WTC11 (cell line): ENCODE data around the gene CAV1. TPM values are rescaled to one million over a fixed set of nuclear protein-coding genes. Genes with fewer than 3 reads are reported as not detected.

Experiments
- ATAC-seq: fragments of 200-7000 bp; cut with Tn5 transposase; 2 replicates; pipeline ENCODE4 v1.10.0; 2021; ENCODE audit warnings: mild to moderate bottlenecking, moderate library complexity
- CTCF ChIA-PET: fragments of 300-600 bp; sonication (Branson Sonifier 250); formaldehyde crosslinking; loops from one replicate; lab custom pipeline; 2021; ENCODE audit warnings: antibody characterized with exemption; lab: Charles Lee
- POLR2A ChIA-PET: fragments of 350-600 bp; sonication (Branson Sonifier 250); formaldehyde crosslinking; loops from one replicate; lab custom pipeline; 2021; ENCODE audit warnings: antibody characterized with exemption; lab: Charles Lee
- DNase-seq: peaks from one replicate; pipeline ENCODE4 v3.0.0; 2021; ENCODE audit warnings: low spot score
- H3K27ac Mint-ChIP-seq: 2 replicates; pipeline ENCODE4 v1.8.0; 2021; ENCODE audit warnings: mixed read lengths
- H3K27me3 Mint-ChIP-seq: 2 replicates; pipeline ENCODE4 v1.8.0; 2021; ENCODE audit warnings: low read depth, mild to moderate bottlenecking, moderate library complexity, mixed read lengths
- H3K36me3 Mint-ChIP-seq: 2 replicates; pipeline ENCODE4 v1.8.0; 2021; ENCODE audit warnings: mixed read lengths
- H3K4me1 Mint-ChIP-seq: 2 replicates; pipeline ENCODE4 v1.8.0; 2022; ENCODE audit warnings: mixed read lengths
- H3K4me3 Mint-ChIP-seq: 2 replicates; pipeline ENCODE4 v1.8.0; 2021; ENCODE audit warnings: mild to moderate bottlenecking, moderate library complexity, mixed read lengths
- H3K9me3 Mint-ChIP-seq: 2 replicates; pipeline ENCODE4 v1.8.0; 2021; ENCODE audit warnings: mixed read lengths
- ATF6 ChIP-seq: sonication (generic); formaldehyde crosslinking; IDR thresholded peaks from 2 replicates; pipeline ENCODE4 v1.8.1; 2023; ENCODE audit warnings: mild to moderate bottlenecking, missing genetic modification reagents
- CBFB ChIP-seq: sonication (generic); formaldehyde crosslinking; IDR thresholded peaks from 2 replicates; pipeline ENCODE4 v1.8.1; 2022; ENCODE audit warnings: mild to moderate bottlenecking, low read depth, missing genetic modification reagents
- CDX4 ChIP-seq: fragments of 250-450 bp; sonication (Bioruptor Pico); IDR thresholded peaks from 2 replicates; pipeline ENCODE4 v1.9.0; 2021; ENCODE audit warnings: moderate library complexity, mild to moderate bottlenecking, inconsistent platforms, borderline replicate concordance
- CREM ChIP-seq: sonication (generic); formaldehyde crosslinking; IDR thresholded peaks from 2 replicates; pipeline ENCODE4 v1.8.1; 2022; ENCODE audit warnings: mild to moderate bottlenecking, missing genetic modification reagents, moderate library complexity
- E2F1 ChIP-seq: sonication (generic); formaldehyde crosslinking; IDR thresholded peaks from 2 replicates; pipeline ENCODE4 v1.8.0; 2022; ENCODE audit warnings: mild to moderate bottlenecking, missing genetic modification reagents
- ELF4 ChIP-seq: sonication (generic); formaldehyde crosslinking; IDR thresholded peaks from 2 replicates; pipeline ENCODE4 v1.8.1; 2022; ENCODE audit warnings: low read depth, mild to moderate bottlenecking, moderate library complexity, missing genetic modification reagents
- ESRRA ChIP-seq: sonication (generic); formaldehyde crosslinking; IDR thresholded peaks from 2 replicates; pipeline ENCODE4 v1.8.1; 2022; ENCODE audit warnings: mild to moderate bottlenecking, missing genetic modification reagents, borderline replicate concordance
- GTF2I ChIP-seq: fragments of 250-450 bp; sonication (Bioruptor Pico); conservative IDR thresholded peaks from 2 replicates; pipeline ENCODE4 v1.4.0; 2021; ENCODE audit warnings: mild to moderate bottlenecking
- HMGA2 ChIP-seq: fragments of 250-450 bp; sonication (Bioruptor Pico); IDR thresholded peaks from 2 replicates; pipeline ENCODE4 v1.4.0; 2021; ENCODE audit warnings: mild to moderate bottlenecking, moderate library complexity
- JAZF1 ChIP-seq: fragments of 250-450 bp; sonication (Bioruptor Pico); IDR thresholded peaks from 2 replicates; pipeline ENCODE4 v1.9.0; 2021; ENCODE audit warnings: moderate library complexity, mild to moderate bottlenecking, inconsistent platforms
- NR3C1 ChIP-seq: sonication (generic); formaldehyde crosslinking; conservative IDR thresholded peaks from 2 replicates; pipeline ENCODE4 v1.8.1; 2023; ENCODE audit warnings: low read depth, mild to moderate bottlenecking, missing genetic modification reagents
- SMAD3 ChIP-seq: sonication (generic); formaldehyde crosslinking; IDR thresholded peaks from 2 replicates; pipeline ENCODE4 v1.8.0; 2022; ENCODE audit warnings: missing genetic modification reagents, mild to moderate bottlenecking, borderline replicate concordance
- TEAD1 ChIP-seq: sonication (generic); formaldehyde crosslinking; IDR thresholded peaks from 2 replicates; pipeline ENCODE4 v1.8.0; 2022; ENCODE audit warnings: mild to moderate bottlenecking, missing genetic modification reagents
- TP53 ChIP-seq: sonication (generic); formaldehyde crosslinking; IDR thresholded peaks from 2 replicates; pipeline ENCODE4 v1.8.1; 2023; ENCODE audit warnings: mild to moderate bottlenecking, missing genetic modification reagents
- ZBTB21 ChIP-seq: sonication (generic); formaldehyde crosslinking; IDR thresholded peaks from 2 replicates; pipeline ENCODE4 v1.8.1; 2023; ENCODE audit warnings: mild to moderate bottlenecking, missing genetic modification reagents, borderline replicate concordance
- ZNF416 ChIP-seq: fragments of 250-450 bp; sonication (Bioruptor Pico); IDR thresholded peaks from 2 replicates; pipeline ENCODE4 v1.9.0; 2021; ENCODE audit warnings: mild to moderate bottlenecking, inconsistent platforms
- ZNF423 ChIP-seq: fragments of 250-450 bp; sonication (Bioruptor Pico); IDR thresholded peaks from 2 replicates; pipeline ENCODE4 v2.1.2; 2022; ENCODE audit warnings: mild to moderate bottlenecking, moderate library complexity
- total RNA-seq: library from RNA; stranded (reverse); gene quantifications from 3 replicates; pipeline ENCODE4 v1.2.3, GENCODE V29; 2021
- TF ChIP-seq, protein P1 (sequence below): sonication (generic); formaldehyde crosslinking; IDR thresholded peaks from 2 replicates; pipeline ENCODE4 v1.8.1; 2022; ENCODE audit warnings: mild to moderate bottlenecking, moderate library complexity, missing genetic modification reagents
- TF ChIP-seq, protein P2 (sequence below): fragments of 250-450 bp; sonication (Bioruptor Pico); IDR thresholded peaks from 2 replicates; pipeline ENCODE4 v1.9.0; 2021; ENCODE audit warnings: mild to moderate bottlenecking
- TF ChIP-seq, protein P3 (sequence below): sonication (generic); formaldehyde crosslinking; IDR thresholded peaks from 2 replicates; pipeline ENCODE4 v1.8.0; 2023; ENCODE audit warnings: mild to moderate bottlenecking, missing genetic modification reagents
- TF ChIP-seq, protein P4 (sequence below): fragments of 250-450 bp; sonication (Bioruptor Pico); IDR thresholded peaks from 2 replicates; pipeline ENCODE4 v1.9.0; 2021; ENCODE audit warnings: mild to moderate bottlenecking

Gene CAV1
- total RNA-seq, 1 experiment from 2014 or later: 19.7 TPM

- TF ChIP-seq, protein P1, sequence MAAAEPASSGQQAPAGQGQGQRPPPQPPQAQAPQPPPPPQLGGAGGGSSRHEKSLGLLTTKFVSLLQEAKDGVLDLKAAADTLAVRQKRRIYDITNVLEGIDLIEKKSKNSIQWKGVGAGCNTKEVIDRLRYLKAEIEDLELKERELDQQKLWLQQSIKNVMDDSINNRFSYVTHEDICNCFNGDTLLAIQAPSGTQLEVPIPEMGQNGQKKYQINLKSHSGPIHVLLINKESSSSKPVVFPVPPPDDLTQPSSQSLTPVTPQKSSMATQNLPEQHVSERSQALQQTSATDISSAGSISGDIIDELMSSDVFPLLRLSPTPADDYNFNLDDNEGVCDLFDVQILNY (CRISPR knock-in tag): no peak
- TF ChIP-seq, protein P2, sequence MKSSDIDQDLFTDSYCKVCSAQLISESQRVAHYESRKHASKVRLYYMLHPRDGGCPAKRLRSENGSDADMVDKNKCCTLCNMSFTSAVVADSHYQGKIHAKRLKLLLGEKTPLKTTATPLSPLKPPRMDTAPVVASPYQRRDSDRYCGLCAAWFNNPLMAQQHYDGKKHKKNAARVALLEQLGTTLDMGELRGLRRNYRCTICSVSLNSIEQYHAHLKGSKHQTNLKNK (CRISPR knock-in tag): no peak
- peaks cover 10% of the 10 kb centered on the region for H3K4me1 Mint-ChIP-seq
- ATAC-seq (no peak), DNase-seq (no peak)
- H3K36me3 Mint-ChIP-seq: no peaks in the 10 kb centered on the region
- peaks cover 7% of the 10 kb centered on the region; the same call in 1 of the 2 replicates for H3K9me3 Mint-ChIP-seq
- CTCF ChIA-PET: interaction anchor here (1.5 kb wide), 1 partner anchor 30 kb away, joined by 7 read pairs; no protein-coding TSS in a partner anchor
- no peak overlapping the region for H3K4me3 Mint-ChIP-seq
- POLR2A ChIA-PET: no interaction called here
- H3K27ac Mint-ChIP-seq: no peak overlapping the region
- H3K27me3 Mint-ChIP-seq: peaks cover 21% of the 10 kb centered on the region
Observed at GRCh38 chr7:116495736-116496135, 29.1 kb upstream of the CAV1 start.

DNA sequence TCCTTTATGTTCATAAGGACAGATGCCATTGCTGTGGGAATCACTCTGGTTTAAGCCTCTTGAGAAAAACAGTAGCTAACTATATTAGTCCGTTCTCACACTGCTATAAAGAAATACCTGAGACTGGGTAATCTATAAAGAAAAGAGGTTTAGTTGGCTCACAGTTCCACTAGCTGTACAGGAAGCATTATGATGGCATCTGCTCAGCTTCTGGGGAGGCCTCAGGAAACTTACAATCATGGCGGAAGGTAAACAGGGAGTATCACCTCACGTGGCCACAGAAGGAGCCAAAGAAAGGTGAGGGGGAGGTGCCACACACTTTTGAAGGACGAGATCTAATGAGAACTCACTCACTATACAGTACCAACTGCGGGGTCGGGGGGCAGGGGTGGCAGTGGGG is 28.2 kb upstream of the CAV1 start:
- no peak overlapping the region for H3K4me3 Mint-ChIP-seq
- peaks cover 7% of the 10 kb centered on the region; the same call in 1 of the 2 replicates for H3K9me3 Mint-ChIP-seq
- ATAC-seq: no peak
- CTCF ChIA-PET: no interaction called here
- H3K27ac Mint-ChIP-seq: no peak overlapping the region
- TF ChIP-seq CDX4: no peak
- TF ChIP-seq, protein P3, sequence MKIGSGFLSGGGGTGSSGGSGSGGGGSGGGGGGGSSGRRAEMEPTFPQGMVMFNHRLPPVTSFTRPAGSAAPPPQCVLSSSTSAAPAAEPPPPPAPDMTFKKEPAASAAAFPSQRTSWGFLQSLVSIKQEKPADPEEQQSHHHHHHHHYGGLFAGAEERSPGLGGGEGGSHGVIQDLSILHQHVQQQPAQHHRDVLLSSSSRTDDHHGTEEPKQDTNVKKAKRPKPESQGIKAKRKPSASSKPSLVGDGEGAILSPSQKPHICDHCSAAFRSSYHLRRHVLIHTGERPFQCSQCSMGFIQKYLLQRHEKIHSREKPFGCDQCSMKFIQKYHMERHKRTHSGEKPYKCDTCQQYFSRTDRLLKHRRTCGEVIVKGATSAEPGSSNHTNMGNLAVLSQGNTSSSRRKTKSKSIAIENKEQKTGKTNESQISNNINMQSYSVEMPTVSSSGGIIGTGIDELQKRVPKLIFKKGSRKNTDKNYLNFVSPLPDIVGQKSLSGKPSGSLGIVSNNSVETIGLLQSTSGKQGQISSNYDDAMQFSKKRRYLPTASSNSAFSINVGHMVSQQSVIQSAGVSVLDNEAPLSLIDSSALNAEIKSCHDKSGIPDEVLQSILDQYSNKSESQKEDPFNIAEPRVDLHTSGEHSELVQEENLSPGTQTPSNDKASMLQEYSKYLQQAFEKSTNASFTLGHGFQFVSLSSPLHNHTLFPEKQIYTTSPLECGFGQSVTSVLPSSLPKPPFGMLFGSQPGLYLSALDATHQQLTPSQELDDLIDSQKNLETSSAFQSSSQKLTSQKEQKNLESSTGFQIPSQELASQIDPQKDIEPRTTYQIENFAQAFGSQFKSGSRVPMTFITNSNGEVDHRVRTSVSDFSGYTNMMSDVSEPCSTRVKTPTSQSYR (CRISPR knock-in tag): no peak
- TF ChIP-seq, protein P4, sequence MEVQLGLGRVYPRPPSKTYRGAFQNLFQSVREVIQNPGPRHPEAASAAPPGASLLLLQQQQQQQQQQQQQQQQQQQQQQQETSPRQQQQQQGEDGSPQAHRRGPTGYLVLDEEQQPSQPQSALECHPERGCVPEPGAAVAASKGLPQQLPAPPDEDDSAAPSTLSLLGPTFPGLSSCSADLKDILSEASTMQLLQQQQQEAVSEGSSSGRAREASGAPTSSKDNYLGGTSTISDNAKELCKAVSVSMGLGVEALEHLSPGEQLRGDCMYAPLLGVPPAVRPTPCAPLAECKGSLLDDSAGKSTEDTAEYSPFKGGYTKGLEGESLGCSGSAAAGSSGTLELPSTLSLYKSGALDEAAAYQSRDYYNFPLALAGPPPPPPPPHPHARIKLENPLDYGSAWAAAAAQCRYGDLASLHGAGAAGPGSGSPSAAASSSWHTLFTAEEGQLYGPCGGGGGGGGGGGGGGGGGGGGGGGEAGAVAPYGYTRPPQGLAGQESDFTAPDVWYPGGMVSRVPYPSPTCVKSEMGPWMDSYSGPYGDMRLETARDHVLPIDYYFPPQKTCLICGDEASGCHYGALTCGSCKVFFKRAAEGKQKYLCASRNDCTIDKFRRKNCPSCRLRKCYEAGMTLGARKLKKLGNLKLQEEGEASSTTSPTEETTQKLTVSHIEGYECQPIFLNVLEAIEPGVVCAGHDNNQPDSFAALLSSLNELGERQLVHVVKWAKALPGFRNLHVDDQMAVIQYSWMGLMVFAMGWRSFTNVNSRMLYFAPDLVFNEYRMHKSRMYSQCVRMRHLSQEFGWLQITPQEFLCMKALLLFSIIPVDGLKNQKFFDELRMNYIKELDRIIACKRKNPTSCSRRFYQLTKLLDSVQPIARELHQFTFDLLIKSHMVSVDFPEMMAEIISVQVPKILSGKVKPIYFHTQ (CRISPR knock-in tag): no peak
- TF ChIP-seq SMAD3 (CRISPR knock-in tag): no peak
- no peak for TF ChIP-seq TEAD1
- TF ChIP-seq TP53 (CRISPR knock-in tag): no peak
- no peak for TF ChIP-seq ATF6 (CRISPR knock-in tag)
- no peak for TF ChIP-seq HMGA2 (CRISPR knock-in tag)
- H3K36me3 Mint-ChIP-seq: no peaks in the 10 kb centered on the region
- peaks cover 16% of the 10 kb centered on the region for H3K4me1 Mint-ChIP-seq
- POLR2A ChIA-PET: no interaction called here
- peaks cover 30% of the 10 kb centered on the region for H3K27me3 Mint-ChIP-seq
- no peak for DNase-seq

DNA sequence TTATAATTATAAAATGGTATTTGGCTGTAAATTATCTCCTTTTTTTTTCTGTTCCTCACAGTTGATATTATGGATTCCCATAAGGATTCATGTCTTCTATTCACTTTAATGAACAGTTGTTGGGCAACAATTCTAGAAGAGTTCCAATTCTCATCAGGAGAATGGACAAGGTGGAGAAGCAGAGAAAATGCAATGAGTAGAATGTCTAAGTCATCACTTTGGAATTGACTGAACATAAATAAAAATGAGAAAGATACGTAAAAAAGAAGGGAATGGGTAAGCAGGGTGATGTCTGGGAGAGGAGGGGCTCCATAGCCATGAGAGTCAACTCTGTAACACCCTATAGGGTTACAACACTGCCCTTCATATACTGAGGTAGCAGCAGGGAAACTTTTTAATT is 27.1 kb upstream of the CAV1 start:
- Mint-ChIP-seq H3K36me3 (no peaks in the 10 kb centered on the region), H3K4me3 (no peak overlapping the region), H3K27me3 (peaks cover 34% of the 10 kb centered on the region), H3K4me1 (peaks cover 16% of the 10 kb centered on the region), H3K27ac (no peak overlapping the region), H3K9me3 (peaks cover 7% of the 10 kb centered on the region; the same call in 1 of the 2 replicates)
- ChIA-PET CTCF (no interaction called here), POLR2A (no interaction called here)
- DNase-seq: no peak
- TF ChIP-seq NR3C1 (CRISPR knock-in tag) (no peak), CREM (CRISPR knock-in tag) (no peak), JAZF1 (CRISPR knock-in tag) (no peak), ZNF423 (no peak), ELF4 (no peak), ESRRA (no peak), CBFB (CRISPR knock-in tag) (no peak), E2F1 (CRISPR knock-in tag) (no peak), ZBTB21 (CRISPR knock-in tag) (no peak), ZNF416 (no peak), GTF2I (CRISPR knock-in tag) (no peak)
- ATAC-seq: no peak
